HG03575 (cell line): ENCODE results near the gene TMEM175.

Source experiments
- ATAC-seq: cut with Tn5 transposase; IDR thresholded peaks from one replicate; pipeline ENCODE4 v1.9.1; 2021; ENCODE audit not compliant: unreplicated experiment, insufficient number of reproducible peaks, low FRiP score; ENCODE audit errors: extremely low read depth

TMEM175 gene, protein sequence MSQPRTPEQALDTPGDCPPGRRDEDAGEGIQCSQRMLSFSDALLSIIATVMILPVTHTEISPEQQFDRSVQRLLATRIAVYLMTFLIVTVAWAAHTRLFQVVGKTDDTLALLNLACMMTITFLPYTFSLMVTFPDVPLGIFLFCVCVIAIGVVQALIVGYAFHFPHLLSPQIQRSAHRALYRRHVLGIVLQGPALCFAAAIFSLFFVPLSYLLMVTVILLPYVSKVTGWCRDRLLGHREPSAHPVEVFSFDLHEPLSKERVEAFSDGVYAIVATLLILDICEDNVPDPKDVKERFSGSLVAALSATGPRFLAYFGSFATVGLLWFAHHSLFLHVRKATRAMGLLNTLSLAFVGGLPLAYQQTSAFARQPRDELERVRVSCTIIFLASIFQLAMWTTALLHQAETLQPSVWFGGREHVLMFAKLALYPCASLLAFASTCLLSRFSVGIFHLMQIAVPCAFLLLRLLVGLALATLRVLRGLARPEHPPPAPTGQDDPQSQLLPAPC

DNA sequence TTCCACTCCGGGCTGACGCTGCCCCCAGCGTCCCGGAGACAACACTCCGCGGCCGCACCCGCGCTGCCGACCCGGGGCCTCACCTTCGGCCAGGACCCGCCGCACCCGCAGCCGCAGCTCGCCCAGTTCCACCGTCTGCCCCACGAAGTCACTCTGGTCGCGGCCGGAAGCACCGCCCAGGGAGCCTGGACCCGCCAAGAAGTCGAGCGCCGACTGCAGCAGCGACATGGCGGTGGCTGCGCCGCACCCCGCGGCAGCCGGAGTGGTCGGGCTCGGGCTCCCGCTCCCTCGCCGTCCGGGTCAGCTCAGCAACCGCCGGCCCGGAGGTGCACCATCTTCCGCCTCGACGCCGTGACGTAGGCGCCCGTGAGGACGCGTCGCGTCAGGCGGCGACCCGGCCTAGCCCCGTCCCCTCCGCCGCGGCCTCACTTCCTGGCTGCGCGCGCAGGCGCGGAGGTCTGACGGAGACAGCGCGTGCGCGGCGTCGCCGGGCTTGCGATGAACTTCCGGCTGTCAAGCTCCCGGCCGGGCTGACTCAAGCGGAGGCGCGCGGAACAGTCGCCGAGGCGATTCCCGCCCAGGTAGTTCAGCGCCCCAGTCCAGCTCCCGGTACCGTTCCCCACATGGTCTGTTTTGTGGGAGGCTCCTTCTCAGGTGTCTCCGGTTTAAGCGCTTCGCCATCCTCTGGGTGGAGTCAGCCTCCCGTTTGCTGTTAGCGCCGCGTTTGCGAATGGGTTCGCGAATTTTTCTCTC lies at the start of gene TMEM175, which contains the start of gene GAK:
TSS of gene TMEM175 (plus strand) at position 501 of the 753 bp plus-strand sequence. CDS start 15,280 bp downstream, outside the sequence.
TSS of gene GAK (minus strand) at position 357 of the 753 bp plus-strand sequence. CDS start at position 228, 129 bp downstream.
- peak; percentile 31 for ATAC-seq

DNA sequence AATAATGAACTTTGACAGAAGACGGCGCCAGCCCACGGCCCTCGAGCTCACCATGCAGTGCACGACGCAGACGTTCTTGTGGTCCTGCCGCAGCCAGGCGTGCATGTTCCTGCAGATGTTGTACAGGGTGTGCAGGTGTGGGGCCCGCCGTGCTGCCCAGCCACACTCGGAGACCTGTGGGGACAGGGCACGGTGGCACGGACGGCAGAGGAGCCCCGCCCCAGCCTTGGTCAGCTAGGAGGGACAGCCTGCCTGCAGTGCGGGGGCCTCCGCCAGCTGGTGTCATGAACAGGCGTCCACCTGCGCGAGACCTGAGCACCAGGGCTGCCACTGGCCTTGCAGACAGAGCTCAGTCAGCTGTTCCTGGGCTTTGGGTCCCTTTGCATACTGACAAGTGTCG lies 49.6 kb upstream of the TMEM175 start:
- no peak for ATAC-seq

DNA sequence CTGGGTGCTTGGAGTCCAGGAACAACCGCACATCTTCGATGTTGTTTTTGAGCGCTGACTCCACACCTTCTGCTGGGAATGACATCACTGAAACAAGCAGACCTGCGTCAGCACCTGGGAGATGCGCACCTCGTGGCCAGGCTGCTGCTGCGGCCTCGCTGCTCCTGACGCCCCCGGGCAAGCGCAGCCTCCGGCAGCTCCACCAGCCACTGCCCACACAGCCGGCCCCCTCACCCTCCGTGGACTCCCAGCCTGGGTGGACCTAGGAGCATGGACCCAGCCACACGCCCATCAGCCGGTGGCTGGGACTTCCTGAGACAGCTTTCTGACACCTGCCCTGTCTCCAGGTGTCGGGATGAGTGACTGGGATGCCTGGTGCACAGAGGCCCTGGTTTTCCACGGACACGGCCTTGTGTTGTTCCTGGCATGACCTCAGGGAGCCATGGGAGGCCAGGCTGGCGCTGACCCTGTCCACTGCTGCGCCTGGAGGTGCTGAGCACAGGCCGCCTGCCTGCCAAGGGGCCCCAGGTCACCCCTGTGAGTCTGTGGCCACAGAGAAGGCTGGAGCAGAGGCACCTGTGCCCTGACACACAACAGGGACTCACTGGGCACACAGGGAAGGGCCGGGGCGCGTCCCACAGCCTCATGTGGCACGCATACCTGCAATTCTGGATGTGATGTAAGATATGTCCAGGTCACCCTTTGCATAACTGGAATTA lies 48.7 kb upstream of the TMEM175 start:
- ATAC-seq = no peak

DNA sequence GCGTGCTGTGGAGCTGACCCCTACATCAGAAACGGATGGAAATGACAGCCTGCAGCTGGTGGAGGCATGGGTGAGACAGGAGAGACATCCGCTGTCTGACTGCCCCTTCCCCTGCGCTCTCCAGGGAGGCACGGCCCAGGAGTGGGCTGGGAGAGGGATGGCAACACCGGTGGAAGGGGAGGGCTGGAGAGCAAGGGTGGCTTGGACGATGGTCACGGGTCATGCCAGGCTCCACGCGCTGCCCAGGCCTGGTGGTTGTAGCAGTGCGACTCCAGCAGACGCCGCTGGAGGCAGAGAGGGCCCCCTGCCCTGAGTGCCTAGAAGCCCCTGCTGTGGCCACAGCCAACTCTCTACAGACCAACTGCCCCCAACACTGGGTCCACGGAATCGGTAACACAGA lies 48.0 kb upstream of the TMEM175 start:
- no peak for ATAC-seq

DNA sequence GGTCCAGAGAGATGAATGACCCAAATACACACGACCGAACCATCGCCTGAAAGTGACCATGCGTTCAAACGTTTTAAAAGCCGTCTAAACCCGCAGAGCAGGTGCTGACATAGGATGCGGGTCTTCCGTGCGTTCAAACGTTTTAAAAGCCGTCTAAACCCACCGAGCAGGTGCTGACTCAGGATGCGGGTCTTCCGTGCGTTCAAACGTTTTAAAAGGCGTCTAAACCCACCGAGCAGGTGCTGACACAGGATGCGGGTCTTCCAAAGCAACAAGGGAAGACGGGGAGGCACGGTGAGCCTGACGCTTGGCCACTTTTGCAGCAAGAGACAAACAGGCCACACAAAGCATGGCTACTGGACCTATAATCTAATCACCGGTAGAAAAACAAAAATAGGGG lies 47.4 kb upstream of the TMEM175 start:
- ATAC-seq = no peak

DNA sequence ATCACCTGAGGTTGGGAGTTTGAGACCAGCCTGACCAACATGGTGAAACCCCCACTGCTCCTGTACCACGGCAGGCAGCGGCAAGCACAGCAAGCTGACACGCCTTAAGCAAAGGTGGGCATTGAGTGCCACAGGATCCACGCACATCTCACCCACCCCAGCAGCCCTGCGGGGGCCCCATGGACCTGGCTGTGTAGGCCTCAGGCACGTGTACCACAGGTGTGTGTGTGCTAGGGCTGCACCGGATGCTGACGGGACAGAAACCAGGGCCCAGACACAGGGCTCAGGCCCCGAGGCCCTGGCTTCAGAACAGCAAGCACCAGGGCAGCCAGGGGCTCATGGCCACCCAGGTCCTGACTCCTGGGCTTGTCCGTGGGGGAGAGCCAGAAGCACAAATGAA lies 46.9 kb upstream of the TMEM175 start:
- no peak for ATAC-seq

DNA sequence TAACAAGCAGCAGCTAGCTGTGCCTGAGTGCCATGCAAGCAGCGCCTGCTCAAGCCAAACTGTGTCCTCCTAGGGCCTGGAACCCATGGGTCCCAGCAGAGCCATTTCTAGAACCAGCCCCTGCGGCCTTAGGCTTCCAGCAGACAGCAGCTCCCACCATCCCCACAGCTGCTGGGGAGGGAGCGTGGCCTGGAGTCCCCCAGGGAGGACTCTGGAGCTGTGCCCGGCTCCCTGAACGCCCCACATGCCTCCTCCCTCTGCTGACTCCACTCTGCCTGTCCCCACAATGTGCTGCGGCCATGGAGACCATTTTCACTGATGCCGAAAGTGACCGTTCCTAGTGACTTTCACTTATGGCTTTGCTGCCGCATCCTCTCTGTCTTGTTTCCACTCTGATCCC lies 46.0 kb upstream of the TMEM175 start:
- ATAC-seq = no peak

DNA sequence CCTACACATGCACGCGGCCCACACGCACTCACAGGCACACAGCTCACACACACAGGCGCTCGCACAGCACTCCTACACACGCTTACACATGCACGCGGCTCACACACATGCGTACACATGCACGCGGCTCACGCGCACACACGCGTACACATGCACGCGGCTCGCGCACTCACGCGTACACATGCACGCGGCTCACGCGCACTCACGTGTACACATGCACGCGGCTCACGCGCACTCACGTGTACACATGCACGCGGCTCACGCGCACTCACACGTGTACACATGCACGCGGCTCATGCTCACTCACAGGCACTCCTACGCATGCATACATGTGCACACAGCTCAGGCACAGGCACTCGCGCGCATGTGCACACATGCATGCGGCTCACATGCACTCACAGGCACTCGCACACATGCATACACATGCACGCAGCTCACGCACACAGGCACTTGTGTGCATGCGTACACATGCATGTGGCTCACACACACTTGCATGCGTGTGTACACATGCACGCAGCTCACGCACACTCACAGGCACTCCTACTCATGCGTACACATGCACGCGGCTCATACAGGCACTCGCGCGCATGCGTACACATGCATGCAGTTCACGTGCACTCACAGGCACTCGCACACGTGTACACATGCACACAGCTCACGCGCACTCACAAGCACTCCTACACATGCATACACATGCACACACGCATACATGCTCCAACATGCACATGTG lies 45.1 kb upstream of the TMEM175 start:
- ATAC-seq = no peak

DNA sequence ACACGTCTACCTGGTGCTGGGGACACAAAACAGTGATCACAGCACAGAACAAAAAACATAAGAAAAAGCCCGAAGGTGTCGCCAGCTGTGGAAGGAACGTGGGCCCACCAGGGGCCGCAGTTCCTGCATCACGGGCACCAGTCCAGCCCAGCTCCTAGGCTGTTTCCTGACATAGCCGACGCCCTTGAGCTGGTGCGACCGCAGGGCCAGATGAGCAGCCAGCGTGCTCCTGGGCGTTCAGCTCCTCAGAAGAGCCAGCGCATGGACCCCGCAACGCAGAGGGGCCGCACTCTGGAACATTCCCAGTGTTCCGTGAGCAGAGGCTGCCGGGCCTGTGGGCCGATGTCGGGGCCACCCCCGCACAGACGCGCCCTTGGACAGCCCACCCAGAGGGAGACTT lies 44.2 kb upstream of the TMEM175 start:
- no peak for ATAC-seq

DNA sequence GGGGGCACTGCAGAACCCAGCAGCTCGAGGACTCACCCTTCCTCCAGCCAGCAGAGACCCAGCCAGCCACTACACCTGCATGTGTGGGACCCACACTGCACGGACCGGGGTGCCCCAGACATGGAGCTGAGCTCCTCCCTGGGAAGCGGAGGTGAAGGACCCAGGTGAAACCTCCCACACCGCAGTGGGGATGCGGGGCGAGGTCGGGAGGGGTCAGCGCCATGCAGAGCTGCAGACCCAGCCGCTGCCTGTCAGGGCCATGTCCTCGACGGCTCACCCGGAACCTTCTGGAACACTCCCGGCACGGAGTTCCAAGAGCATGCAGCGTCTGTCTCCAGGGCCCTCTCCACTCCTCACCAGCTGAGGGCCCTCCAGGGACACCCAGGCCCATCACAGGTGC lies 42.7 kb upstream of the TMEM175 start:
- ATAC-seq = no peak

DNA sequence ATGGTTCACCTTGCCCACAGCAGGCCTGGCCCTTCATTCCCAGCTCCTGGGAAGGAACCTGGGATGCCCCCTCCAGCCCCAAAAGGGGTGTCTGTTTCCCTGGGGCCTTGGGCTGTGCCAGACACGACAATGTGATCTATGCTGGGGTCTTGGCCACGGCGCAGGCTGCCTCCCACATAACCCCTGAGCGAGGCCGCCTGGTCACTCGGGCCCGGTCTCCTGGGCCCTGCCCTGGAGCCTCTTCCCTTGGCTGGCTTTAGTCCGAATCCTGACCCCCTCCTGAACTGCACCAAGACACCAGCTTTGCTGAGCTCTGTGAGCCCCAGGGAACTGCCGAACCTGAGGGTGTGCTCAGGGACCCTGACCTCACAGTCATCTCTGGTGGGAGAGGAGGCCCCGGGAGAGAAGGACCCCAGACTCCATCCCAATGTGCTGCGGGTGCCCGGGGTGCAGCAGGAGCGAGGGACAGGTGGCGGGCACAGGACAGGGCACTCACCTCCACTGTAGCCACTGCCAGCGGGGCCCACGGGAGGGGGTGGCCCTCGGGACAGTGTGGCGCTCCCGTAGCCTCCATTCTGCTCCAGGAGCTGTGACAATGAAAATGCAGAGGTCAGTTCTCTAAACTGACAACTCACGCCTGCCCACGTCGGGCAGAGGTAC lies 42.1 kb upstream of the TMEM175 start:
- ATAC-seq = no peak

DNA sequence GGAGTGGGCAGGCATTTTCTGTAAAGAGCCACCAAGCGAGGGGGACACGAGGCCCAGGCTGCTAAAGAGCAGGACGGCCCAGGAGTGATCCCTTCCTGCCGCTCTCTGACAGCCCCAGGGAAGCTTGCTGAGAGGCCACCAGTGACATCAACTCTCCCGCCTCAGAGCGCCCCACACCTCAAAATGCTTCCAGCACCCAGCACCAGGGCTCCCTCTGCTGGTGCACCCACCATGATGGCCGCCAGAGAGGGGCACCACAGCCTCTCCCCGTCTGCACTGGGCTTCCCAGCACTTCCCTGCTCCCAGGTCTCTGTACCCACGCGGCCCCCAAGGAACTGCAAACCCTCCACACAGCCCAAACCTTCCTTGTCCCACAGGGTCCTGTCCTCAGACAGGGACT lies 40.5 kb upstream of the TMEM175 start:
- ATAC-seq = no peak

DNA sequence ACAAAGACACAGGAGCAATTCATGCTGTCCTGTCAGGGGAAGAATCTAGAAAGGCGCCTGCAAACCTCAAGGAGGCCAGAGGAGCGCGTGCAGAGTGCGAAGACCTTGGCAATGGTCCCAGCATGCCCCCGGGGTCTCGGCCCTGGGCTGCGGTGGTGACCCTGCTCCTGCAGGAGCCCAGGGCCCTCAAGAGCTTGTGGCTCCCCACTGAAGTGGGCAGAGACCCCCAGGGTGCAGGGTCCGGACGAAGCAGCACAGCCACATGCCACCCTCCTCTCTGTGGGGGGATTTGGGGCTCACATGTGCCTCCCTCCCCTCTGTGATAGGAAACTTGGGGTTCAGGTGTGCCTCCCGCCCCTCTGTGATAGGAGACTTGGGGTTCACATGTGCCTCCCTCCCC lies 39.5 kb upstream of the TMEM175 start:
- ATAC-seq = no peak

DNA sequence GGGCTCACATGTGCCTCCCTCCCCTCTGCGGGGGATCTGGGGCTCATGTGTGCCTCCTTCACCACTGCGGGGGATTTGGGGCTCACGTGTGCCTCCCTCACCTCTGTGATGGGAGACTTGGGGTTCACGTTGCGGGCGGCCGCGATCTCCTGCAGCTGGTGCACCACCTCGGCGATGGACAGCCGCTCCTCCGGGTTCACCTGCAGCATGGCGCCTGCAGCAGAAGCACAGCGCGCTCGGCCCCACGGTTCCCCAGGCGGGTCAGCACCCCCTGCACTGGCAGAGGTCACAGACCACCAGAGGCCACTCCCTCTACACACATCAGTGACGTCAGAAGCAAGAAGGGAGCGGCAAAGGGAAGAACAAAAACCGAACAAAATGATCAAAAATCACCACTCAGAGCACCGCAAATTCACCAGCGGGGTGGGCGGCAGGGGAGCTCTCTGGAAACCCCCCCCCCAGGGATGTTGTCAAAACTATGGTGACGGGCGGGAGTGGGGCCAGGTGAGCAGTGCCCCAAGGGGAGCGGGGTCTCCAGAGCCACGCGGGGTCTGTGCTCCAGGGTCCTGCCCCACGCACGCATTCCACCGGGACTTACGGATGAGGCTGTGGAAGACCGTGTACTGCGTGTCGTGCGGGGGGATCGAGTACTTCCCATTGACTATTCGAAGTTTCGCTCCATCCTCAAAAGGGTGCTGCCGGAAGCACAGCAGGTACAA lies 38.8 kb upstream of the TMEM175 start:
- ATAC-seq = no peak

DNA sequence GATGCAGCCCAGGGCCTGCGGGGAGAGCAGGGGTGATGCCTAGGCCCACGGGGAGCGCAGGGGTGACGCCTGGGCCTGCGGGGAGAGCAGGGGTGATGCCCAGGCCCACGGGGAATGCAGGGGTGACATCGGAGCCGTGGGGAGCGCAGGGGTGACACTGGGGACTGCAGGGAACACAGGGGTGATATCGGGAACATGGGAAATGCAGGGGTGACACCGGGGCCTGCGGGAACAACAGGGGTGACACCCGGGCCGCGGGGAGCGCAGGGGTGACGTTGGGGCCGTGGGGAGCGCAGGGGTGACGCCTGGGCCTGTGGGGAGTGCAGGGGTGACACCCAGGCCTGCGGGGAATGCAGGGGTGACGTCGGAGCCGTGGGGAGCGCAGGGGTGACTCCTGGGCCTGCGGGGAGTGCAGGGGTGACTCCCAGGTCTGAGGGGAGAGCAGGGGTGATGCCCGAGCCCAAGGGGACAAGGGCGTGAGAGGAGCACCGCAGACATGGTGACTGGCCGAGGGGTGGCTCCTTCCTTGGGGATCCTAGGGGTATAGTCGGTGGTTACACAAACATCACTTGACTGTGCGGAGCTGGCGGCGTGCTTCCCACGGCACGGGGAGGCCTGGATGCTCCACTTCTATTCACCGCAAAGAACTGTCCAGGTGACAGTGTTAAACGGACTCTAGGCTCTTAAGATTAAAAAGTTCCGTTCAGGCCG lies 38.1 kb upstream of the TMEM175 start:
- no peak for ATAC-seq

DNA sequence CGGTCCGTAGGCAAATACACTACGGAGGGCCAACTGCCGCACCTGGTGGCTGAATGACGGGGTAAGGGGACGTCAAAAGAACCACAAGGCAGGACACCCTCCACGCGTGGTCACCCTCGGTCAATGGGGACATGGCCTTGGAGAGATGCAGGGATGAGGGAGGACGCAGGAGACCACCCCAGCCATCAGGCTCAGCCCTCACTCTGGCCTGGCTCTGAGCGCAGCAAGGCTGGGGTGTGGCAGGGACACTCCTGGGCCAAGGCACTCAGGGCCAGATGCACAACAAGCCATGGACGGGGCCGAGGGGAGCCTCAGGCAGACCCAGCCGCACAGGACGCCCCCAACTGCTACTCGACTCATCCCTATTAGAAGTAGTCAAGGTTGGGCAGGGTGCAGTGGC lies 36.7 kb upstream of the TMEM175 start:
- no peak for ATAC-seq

DNA sequence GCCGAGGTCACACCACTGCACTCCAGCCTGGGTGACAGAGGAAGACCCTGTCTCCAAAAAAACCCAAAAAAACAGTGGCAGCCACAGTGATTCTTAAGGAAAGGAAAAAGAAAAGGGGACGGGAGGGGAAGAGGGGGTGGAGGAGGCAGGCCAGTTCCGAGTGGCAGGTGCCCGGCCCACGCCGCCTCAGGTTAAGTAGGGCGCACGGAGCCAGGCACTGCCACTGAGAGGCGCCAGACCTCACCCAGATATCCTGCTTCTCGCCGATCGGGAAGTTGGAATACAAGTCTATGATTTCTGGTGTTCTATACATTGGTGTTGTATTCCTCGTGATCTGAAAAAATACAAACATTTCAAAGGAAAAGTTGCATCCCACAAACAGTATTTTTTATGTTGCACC lies 36.0 kb upstream of the TMEM175 start:
- ATAC-seq = no peak
